Activated CD8-positive, alpha-beta memory T cell treated with anti-CD3 and anti-CD28 coated beads for 1 hour (primary cell): ENCODE data around the gene CCL8.

ENCODE experiments used
- DNase-seq, 2 donors: peaks; one replicate each; pipeline ENCODE4 v3.0.0-alpha.2; 2020; ENCODE audit warnings: low read depth in 1 of 2; ENCODE audit errors: extremely low read depth in 1 of 2

CCL8 gene

DNA sequence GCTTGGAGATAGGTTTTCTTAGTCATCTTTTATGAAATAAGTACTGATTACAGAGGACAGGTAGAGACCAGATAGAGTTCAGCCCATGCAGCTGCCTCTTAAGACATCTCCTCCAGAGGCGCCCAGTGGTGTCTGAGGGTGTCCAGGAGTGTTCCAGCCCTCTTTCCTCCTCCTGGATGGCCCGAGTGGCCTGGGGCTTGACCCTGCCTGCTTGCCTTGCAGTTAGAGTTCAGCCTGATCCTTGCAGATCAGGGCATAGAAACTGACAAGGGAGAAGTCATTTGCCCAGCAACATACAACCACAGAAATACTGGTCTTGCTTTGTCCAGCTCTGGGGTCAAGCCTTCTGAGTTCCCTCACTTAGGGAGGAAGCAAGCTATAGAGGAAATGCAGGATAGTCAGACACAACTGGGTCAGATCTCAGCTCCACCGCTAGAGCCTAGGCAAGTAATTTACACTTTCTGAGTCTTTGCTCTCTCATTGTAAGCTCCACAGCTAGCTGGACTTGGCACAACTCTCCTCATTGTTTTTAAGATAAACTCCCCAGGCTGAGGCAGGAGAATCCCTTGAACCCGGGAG is 47.4 kb downstream of the CCL8 start:
- DNase-seq: no peak

DNA sequence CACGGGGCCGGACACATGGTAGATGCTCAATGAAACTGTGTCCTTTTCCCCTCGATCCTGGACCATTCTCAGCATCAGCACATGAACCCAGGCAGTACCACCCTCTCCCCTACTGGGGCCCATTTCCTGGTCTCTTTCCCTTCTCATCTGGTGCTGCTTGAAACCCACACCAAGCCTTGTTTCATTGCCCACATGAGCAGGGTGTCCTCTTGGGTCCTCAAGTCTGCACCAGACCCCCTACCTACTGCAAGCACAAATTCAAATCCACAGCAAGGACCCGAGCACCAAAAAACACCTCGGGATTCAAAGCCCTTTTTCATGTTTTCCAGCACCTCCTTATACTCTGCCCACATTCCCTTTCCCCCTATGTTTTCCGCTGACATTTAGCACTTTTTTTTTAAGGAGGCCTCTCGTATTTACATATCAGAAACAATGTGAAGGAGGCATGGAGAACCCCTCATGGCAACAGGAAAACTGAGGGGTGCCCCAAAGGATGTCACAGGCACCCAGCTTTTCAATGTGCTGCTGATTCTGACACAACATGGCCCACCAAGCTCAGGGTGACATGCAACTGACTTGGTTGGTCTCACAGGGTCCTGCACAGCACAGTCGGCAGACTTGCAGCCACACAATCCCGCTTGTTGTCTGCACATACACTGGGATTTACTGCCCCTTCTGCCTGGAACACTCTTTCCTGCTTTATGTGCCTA is 48.4 kb downstream of the CCL8 start:
- no peak for DNase-seq

- DNase-seq: no peak
These were observed 49.1 kb downstream of the CCL8 start for GRCh38 chr17:34368196-34368945.

GRCh38 chr17:34368946-34369500 is 49.8 kb downstream of the CCL8 start:
- no peak for DNase-seq

DNA sequence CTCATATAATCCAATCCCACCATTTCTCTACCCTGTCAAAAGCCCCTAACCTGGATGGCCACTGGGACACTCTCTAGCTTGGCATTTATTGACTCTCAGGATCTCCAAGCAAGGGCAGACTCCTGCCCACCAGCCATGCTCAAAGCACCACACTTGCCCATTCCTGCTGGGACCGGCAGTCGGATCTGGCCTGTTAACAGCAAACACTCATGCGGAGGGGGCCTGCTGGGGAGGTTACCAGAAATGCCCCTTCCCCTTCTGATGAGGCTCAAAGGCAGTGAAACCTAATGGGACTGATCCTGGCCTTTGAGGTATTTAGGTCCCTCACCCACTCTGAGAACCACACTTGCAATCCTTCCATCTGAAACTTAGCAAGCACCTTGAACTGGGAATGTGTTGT is 50.3 kb downstream of the CCL8 start:
- no peak for DNase-seq

DNA sequence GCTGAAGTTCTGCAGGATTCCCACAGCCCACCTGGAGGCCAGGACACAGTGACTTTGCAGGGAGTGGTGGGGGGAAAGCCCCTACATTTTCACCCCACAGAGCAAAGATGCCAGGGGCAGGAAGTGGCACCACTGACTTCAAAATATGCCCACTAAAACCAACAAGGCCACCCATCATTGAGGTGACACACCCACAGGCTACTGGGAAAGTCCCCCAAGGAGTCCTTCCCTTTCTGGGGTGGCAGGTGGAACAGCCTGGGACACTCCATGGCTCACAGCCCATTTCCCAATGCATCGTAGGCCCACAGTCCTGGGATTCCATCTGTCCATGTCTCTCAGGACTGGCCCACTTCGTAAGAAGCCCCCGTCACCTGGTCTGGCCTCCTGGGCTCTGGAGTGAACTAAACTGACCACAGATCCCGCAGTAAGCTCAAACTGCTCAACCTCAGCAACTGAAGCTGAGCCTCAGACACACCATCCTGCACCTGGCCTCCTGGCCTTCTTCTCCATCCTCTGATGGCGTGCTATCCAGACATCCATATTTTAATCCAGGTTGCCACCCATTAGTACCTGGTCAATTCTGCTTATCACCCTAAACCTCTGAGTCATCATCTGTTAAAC is 51.3 kb downstream of the CCL8 start:
- DNase-seq: no peak

- DNase-seq: no peak
These were observed 51.8 kb downstream of the CCL8 start for GRCh38 chr17:34370997-34371395.
